ENCODE results near the gene GADD45GIP1.

The GADD45GIP1 gene

DNA sequence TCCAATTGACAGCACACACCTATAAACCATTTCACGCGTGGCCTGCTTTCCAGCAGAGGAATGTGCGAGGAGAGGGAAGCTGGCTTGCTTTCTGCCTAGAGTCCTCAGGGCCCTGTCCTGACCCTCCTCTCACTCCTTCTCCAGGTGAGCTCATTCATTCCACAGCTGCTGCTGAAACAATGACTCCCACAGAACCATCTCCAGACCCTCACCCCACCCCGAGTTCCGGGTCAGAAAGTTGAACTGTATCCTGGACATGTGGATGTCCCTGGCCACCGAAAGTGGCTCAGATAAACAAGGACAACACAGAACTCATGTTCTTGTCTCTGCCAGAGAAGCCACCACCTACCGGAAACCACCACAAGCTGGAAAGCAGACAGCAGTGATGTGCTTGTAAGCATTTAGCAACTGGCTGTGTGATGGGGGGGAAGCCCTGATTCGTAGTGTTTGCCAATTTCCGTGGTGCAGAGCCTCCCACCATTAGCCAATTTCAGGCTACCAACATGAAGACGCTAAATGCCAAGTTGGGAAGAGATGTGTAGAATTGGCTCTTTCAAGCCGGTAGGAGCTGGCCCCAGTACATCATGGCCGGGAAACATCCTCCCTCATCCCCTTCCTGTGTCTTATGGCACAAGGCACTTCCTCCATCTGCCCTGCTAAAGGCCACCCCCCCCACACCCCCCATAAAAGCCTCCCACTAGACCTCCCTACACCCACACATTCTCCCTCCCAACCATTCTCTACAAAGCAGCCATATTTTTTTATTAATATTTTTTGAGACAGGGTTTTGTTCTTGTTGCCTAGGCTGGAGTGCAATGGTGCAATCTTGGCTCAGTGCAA lies 43.0 kb downstream of the GADD45GIP1 start:
- H3K36me3 ChIP-seq (ENCODE audit: control insufficient read depth, low read length), result no peaks in the 10 kb centered on the region
- H3K4me3 ChIP-seq (ENCODE audit: low read length), result no peak overlapping the region
- TF ChIP-seq CTCF (IDR thresholded peaks at IDR 0.05; ENCODE audit: low read depth, low read length, poor library complexity, severe bottlenecking), result no peak
- no peak for TF ChIP-seq EZH2phosphoT487 (IDR thresholded peaks at IDR 0.05; ENCODE audit: borderline replicate concordance, low read length)
- no peaks in the 10 kb centered on the region for H3K9me3 ChIP-seq (ENCODE audit: control insufficient read depth, insufficient read depth, low read length)
- no peak overlapping the region for H3K27ac ChIP-seq (ENCODE audit: low read depth, low read length)
- no peaks in the 10 kb centered on the region for H3F3A ChIP-seq (ENCODE audit: control insufficient read depth, insufficient read depth)
- H3K4me2 ChIP-seq (ENCODE audit: low read length), result no peak overlapping the region
- H3K79me2 ChIP-seq (ENCODE audit: control insufficient read depth, low read length), result no peaks in the 10 kb centered on the region
- peaks cover 5% of the 10 kb centered on the region for H3K4me1 ChIP-seq (ENCODE audit: control insufficient read depth, low read length)
- H3K27me3 ChIP-seq (ENCODE audit: control insufficient read depth, low read length), result no peaks in the 10 kb centered on the region
- H3K9me2 ChIP-seq (replicated peaks; ENCODE audit: control insufficient read depth, low read length), result no peaks in the 10 kb centered on the region
- H4K20me1 ChIP-seq (ENCODE audit: control insufficient read depth, insufficient read depth, low read depth, low read length), result no peaks in the 10 kb centered on the region

DNA sequence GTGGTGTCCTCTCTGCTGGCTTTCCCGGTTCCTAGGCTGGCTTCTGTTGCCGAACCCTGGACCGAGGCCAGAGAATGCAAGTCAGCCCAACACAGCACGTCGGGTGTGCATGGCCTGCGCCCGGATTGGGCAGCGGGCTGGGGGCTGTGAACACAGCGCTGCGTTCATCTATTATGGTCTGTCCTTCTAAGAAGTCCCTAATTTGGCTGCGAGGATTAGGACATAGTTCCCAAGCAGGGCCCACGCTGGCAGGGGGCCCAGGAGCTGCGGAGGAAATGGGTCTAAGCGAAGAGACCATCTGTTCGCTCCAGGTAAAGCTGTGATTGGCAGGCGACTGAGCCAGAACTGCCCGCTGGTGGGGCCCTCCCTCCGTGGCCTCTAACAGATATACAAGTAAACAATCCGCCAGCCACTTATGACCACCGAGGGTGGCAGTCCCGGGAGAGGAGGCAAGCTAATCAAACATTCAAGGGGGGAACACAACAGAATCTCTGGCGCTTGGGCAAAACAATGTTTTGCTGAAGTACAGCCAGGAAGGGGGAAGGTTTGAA lies 43.9 kb downstream of the GADD45GIP1 start:
- no peaks in the 10 kb centered on the region for H3K9me3 ChIP-seq (ENCODE audit: control insufficient read depth, insufficient read depth, low read length)
- H3K36me3 ChIP-seq (ENCODE audit: control insufficient read depth, low read length), result no peaks in the 10 kb centered on the region
- H4K20me1 ChIP-seq (ENCODE audit: control insufficient read depth, insufficient read depth, low read depth, low read length), result no peaks in the 10 kb centered on the region
- no peak overlapping the region for H3K4me2 ChIP-seq (ENCODE audit: low read length)
- no peak overlapping the region for H3K27ac ChIP-seq (ENCODE audit: low read depth, low read length)
- no peaks in the 10 kb centered on the region for H3K79me2 ChIP-seq (ENCODE audit: control insufficient read depth, low read length)
- H3K4me1 ChIP-seq (ENCODE audit: control insufficient read depth, low read length), result no peaks in the 10 kb centered on the region
- TF ChIP-seq EZH2phosphoT487 (IDR thresholded peaks at IDR 0.05; ENCODE audit: borderline replicate concordance, low read length) (no peak), CTCF (IDR thresholded peaks at IDR 0.05; ENCODE audit: low read depth, low read length, poor library complexity, severe bottlenecking) (no peak)
- H3K9me2 ChIP-seq (replicated peaks; ENCODE audit: control insufficient read depth, low read length), result no peaks in the 10 kb centered on the region
- H3K27me3 ChIP-seq (ENCODE audit: control insufficient read depth, low read length), result no peaks in the 10 kb centered on the region
- H3F3A ChIP-seq (ENCODE audit: control insufficient read depth, insufficient read depth), result no peaks in the 10 kb centered on the region
- H3K4me3 ChIP-seq (ENCODE audit: low read length), result no peak overlapping the region

GRCh38 chr19:12912571-12912970 lies 44.5 kb downstream of the GADD45GIP1 start:
- Histone ChIP-seq H3K27ac (ENCODE audit: low read depth, low read length) (no peak overlapping the region), H3K4me2 (ENCODE audit: low read length) (no peak overlapping the region), H3K4me3 (ENCODE audit: low read length) (no peak overlapping the region), H4K20me1 (ENCODE audit: control insufficient read depth, insufficient read depth, low read depth, low read length) (no peaks in the 10 kb centered on the region), H3K27me3 (ENCODE audit: control insufficient read depth, low read length) (no peaks in the 10 kb centered on the region), H3K9me3 (ENCODE audit: control insufficient read depth, insufficient read depth, low read length) (no peaks in the 10 kb centered on the region), H3K79me2 (ENCODE audit: control insufficient read depth, low read length) (no peaks in the 10 kb centered on the region), H3F3A (ENCODE audit: control insufficient read depth, insufficient read depth) (no peaks in the 10 kb centered on the region), H3K9me2 (replicated peaks; ENCODE audit: control insufficient read depth, low read length) (no peaks in the 10 kb centered on the region), H3K4me1 (ENCODE audit: control insufficient read depth, low read length) (no peaks in the 10 kb centered on the region), H3K36me3 (ENCODE audit: control insufficient read depth, low read length) (no peaks in the 10 kb centered on the region)
- TF ChIP-seq EZH2phosphoT487 (IDR thresholded peaks at IDR 0.05; ENCODE audit: borderline replicate concordance, low read length) (no peak), CTCF (IDR thresholded peaks at IDR 0.05; ENCODE audit: low read depth, low read length, poor library complexity, severe bottlenecking) (no peak)
